Measurements from ENCODE around the gene SENP2. TPM values are rescaled to one million over a fixed set of nuclear protein-coding genes. Genes with fewer than 3 reads are reported as not detected.
A peak's percentile ranks its signal among the peaks of the same experiment; 100 is the strongest.
"Not testable (repeated sequence)": the region's sequence is repeated elsewhere in the genome, so short reads cannot be mapped to it uniquely, and the experiment has no call there.

Gene SENP2
- 20.1 and 30.6 TPM in 2 replicates for total RNA-seq (2014; rRNA removed; shearing (Covaris generic))

DNA sequence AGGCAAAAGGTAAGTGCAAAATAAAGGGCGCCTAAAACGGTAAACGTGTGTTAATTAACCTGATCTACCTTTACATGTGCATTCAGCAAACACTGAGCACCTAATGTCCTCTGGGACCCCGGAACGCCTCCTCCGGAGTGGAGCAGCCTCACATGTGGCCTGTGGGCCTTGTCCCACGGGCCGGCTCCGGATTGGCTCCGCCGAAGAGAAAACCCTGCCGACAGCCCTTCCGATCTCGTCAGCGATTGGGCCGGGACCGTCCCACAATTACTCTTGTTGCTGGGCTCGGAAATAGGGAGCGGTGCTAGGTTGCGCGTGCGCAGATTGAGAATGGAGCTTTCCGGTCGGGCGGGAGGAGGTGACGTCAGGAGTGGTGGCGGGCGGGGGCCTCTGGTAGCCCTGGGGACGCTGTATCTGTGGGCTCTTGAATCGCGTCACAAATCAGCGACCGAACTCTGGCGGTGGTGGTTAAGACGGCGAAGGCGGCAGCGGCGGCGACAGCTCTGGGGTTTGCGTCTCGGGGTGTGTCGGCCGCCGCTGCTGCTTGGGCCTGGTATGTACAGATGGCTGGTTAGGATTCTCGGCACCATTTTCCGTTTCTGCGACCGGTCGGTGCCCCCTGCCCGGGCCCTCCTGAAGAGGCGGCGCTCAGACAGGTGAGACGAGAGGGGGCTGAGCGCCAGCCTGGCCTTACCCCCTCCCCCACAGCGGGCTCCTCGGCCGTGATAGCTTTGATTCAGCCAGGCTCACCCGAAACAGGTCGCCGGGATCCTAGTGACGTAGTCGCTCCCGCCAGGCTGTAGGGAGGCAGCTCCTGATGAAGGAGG, at the start of gene SENP2:
SENP2 (plus strand) TSS at position 437 of the 827 bp plus-strand sequence; CDS start at position 556, 119 bp downstream.
- DNase-seq (ENCODE audit: low read depth), result peak; percentile 99

GRCh38 chr3:185537369-185537970, 48.6 kb upstream of the SENP2 start:
- DNase-seq (ENCODE audit: low read depth), result peak; percentile 72

DNA sequence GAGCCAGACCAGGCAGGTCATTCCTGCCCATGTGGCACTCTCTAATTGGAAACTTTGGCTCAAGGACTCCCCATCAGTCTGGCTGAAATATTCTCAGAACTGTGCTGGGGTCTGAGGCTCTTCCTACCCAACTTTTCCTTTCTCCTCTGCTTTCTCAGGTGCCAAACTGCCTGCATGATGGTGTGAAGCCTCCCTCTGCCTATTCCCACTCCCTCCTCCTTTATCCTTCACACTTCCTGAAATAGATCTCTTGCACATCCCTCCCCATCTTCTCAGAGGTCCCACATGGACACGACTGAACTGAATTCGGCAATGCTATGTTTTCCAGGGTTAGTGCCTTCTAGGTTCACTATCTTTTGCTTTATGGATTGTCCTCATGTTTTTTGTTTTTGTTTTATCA, 46.2 kb upstream of the SENP2 start:
- DNase-seq (ENCODE audit: low read depth), result no peak

DNA sequence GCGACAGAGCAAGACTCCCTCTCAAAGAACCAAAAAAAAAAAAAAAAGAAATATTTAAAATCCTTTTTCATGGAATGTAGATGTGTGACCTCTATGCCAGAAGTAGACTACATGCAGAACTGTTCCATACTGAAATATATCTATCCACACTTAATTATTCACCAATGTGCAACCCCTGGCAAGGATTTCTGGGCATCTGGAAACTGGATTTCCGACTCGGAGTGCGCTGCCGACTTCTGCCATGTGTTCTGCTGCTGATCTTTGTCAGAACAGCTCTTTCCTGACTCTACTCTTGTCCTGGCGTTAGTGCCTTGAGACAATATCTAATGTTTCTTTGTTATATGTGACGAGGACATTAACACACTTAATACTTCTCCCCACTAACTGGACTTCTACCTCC, 45.4 kb upstream of the SENP2 start:
- DNase-seq (ENCODE audit: low read depth), result no peak

GRCh38 chr3:185549122-185549521, 37.0 kb upstream of the SENP2 start:
- peak; percentile 85 for DNase-seq (ENCODE audit: low read depth)

- DNase-seq (ENCODE audit: low read depth), result no peak
Observed at GRCh38 chr3:185549651-185550111, 36.4 kb upstream of the SENP2 start.

DNA sequence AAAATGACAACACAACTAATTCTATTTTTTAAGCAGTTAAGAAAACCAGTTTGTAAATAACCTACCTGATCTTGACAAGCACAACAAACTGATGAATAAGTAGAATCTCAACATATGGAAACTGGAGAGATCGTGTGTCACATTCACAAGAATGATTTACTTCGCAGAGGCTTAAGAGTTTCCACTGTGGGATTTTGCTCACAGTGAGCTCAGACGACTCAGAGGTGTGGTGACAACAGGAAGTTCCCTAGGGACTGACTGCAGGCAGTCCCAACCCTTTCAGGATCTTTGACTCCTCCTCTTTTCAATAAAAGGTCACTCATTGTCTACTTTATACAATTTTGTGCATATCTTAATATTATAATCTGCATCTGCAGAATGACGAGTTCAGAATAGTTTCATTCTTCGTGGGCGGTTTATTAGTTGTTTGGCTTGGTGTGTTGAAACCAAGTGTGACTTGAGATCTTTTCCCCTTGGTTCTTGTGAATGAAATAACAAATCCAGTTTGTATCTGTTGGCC, 33.7 kb upstream of the SENP2 start, which contains the start of gene LIPH:
LIPH (minus strand) TSS at position 231 of the 520 bp plus-strand sequence; CDS start at position 114, 117 bp downstream.
- DNase-seq (ENCODE audit: low read depth), result peak; percentile 36

- no peak for DNase-seq (ENCODE audit: low read depth)
Observed at GRCh38 chr3:185555101-185555501, 31.0 kb upstream of the SENP2 start.

DNA sequence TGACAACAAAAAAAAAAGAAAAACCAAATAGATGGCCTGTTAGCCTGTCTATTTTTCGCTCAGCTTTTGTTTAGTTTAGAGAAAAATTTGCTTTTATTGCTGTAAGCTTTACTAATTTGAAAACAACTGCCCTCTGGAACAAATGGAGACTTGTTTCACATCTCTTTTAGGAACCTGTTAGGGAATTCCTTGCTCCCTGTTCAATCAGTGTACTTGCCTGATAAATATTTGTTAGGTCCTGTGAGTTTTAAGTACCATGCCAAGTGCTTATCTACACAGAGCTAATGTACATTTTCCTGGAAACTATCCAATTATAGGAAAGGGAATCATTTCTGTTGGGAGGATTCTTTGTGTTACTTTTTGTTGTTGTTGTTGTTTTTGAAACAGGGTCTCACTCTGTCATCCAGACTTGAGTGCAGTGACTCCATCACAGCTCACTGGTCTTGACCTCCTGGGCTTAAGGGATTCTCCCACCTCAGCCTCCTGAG, 30.2 kb upstream of the SENP2 start:
- no peak for DNase-seq (ENCODE audit: low read depth)

DNA sequence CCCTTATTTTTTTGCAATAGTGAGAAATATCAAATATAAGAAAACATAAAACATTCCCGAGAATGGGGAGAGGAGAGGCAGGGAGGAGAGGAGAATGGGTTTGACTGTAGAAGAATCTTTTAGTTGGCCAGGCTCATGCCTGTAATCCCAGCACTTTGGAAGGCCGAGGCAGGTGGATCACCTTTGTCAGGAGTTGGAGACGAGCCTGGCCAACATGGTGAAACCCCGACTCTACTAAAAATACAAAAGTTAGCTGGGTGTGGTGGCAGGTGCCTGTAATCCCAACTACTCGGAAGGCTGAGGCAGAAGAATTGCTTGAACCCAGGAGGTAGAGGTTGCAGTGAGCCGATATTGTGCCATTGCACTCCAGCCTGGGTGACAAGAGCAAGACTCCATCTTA, 29.5 kb upstream of the SENP2 start:
- not testable (repeated sequence) for DNase-seq (ENCODE audit: low read depth)

DNA sequence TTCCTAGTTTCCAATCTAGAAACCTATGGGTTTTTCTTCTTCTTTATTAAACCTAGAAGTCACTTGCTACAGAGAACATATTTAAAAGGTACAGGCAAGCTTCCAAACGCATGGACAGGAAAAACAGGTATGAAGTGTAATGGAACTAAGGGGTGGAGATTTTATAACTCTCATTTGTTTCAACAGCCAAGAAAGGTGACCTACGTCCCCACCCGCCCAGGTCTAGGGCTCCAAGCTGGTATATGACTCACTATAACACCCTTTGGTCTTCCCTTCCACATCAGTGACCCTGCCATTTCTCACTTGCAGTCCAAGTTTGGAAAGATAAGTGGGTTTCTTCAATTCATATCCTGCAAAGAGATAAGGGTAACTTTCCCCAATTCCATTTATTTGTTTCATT, 27.7 kb upstream of the SENP2 start:
- DNase-seq (ENCODE audit: low read depth), result no peak

DNA sequence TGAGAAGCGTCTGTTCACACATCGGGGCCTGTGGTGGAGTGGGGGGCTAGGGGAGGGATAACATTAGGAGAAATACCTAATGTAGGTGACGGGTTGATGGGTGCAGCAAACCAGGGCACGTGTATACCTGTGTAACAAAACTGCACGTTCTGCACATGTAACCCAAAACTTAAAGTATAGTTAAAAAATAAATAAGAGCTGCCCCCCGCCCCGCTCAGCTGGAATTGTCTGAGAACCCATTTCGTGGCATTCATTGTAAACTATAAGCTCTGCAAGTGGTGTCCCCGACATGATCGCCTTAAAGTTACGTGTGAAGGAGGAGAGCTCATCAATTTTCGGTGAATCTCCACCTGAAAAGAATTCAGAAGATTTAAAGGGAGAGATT, 26.4 kb upstream of the SENP2 start:
- no peak for DNase-seq (ENCODE audit: low read depth)

DNA sequence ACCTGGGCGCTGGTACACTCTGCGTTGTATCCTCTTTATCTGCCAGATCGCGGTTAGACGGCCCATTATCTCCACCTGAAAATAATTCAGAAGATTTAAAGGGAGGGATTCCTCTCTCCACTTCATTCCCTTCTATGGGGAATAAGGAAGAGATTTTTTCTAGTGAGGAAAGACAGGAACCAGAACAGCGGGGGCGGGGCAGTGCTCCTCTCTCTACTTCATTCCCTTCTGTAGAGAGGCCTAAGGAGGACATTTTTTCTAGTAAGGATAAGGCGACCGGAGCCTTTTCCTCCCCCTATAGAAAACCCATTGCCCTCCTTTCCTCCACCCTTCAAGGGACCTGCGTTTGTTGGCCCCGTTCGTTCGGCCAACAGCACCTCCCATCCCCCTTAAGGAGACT, 25.4 kb upstream of the SENP2 start:
- DNase-seq (ENCODE audit: low read depth), result no peak

GRCh38 chr3:185561374-185561943, 24.6 kb upstream of the SENP2 start:
- no peak for DNase-seq (ENCODE audit: low read depth)

GRCh38 chr3:185561958-185562357, 24.1 kb upstream of the SENP2 start:
- no peak for DNase-seq (ENCODE audit: low read depth)

GRCh38 chr3:185572183-185572582, 13.9 kb upstream of the SENP2 start:
- DNase-seq (ENCODE audit: low read depth), result no peak

DNA sequence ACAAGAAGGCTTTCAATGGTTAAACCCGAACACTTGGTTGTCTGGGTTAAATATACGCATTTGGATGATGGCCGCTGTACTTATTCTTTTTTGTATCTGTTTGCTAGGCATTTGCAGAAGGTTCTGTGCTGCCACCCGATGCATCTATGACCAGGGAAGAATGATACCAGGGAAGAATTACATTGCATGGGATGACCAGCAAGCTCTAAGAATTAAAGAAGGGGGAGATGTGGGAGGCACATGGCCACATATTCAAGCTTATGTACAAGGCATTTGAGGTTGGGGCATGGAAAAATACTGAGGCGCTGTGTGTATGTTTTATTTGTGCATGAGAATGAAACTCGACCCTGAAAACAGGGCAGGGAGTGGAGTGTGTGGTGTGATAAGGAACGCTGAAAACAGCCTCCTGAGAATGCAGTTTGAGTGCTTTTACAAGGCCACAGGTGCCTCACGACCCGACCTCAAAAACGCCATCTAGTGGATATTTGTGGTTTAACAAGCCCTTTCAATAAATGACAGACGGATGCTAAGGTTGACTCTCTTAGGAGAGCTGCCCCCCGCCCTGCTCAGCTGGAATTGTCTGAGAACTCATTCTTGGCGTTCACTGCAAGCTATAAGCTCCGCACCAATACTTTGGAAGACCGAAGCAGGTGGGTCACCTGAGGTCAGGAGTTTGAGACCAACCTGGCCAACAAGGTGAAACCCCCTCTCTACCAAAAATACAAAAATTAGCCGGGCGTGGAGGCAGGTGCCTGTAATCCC, 10.8 kb upstream of the SENP2 start:
- peak; percentile 47 for DNase-seq (ENCODE audit: low read depth)

DNA sequence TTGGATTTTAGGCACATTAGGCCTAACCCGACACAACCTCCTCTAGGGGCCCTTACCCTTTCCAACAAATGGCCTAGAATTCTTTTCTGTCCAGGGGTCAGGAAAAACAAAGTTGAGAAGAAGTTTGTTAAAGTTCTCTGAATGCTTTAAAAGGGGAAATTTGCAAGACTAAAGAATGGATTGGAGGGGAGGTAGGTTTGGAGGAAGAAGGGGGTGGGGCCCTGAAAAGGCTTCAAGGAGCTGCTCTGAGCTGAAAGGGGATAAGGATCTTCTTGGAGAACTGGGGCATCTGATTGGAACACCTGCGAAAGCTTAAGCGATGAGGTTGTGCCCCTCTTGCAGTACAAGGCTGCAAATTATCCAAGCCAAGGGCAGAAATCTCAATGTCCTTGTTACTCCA, 3.9 kb upstream of the SENP2 start:
- no peak for DNase-seq (ENCODE audit: low read depth)

DNA sequence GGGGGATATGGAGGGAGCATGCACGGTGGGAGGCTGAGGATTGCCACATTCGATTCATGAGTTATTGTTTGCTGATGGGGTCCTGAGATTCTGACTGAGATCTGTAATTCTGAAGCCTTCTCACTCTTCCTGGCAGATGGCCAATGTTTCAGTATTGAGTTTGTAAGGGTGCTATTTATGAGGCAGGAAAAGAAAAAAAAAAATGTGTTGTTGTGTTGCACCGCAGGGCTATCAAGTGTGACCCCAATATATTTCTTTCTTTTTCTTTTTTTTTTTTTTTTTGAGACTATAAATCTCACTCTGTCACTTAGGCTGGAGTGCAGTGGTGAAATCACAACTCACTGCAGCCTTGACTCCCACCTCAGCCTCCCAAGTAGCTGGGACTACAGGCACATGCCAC, 3.2 kb upstream of the SENP2 start:
- DNase-seq (ENCODE audit: low read depth), result no peak

- DNase-seq (ENCODE audit: low read depth), result no peak
Observed at GRCh38 chr3:185583925-185584324, 2.2 kb upstream of the SENP2 start.

GRCh38 chr3:185584686-185585085, 1.4 kb upstream of the SENP2 start:
- DNase-seq (ENCODE audit: low read depth), result no peak

- no peak for DNase-seq (ENCODE audit: low read depth)
Observed at GRCh38 chr3:185585518-185585858, 607 bp upstream of the SENP2 start.

All from RPMI7951 (cell line).